Measurements from ENCODE around the gene SCYGR8.

- no peak for TF ChIP-seq YY1 (IDR thresholded peaks at IDR 0.05; ENCODE audit: low read depth)
- TF ChIP-seq REST (IDR thresholded peaks at IDR 0.05; ENCODE audit: low read depth), result no peak
- no peak for TF ChIP-seq EGR1 (IDR thresholded peaks at IDR 0.05)
- no peak for TF ChIP-seq MAX (IDR thresholded peaks at IDR 0.05)
- TF ChIP-seq TAF1 (IDR thresholded peaks at IDR 0.05; ENCODE audit: low read depth), result no peak
- no peak for TF ChIP-seq TCF12 (IDR thresholded peaks at IDR 0.05; ENCODE audit: low read depth)
- TF ChIP-seq NFIC (IDR thresholded peaks at IDR 0.05), result no peak
- TF ChIP-seq EP300 (IDR thresholded peaks at IDR 0.05; ENCODE audit: borderline replicate concordance), result no peak
- no peak for TF ChIP-seq CREB1 (IDR thresholded peaks at IDR 0.05; ENCODE audit: low read depth)
Observed at GRCh38 chr2:227788561-227789018, 42.9 kb downstream of the SCYGR8 start.

Measured in Ishikawa (cell line).